GM18505 (cell line): ENCODE data around the gene ANKS1B.
"Not testable (repeated sequence)": the region's sequence is repeated elsewhere in the genome, so short reads cannot be mapped to it uniquely, and the experiment has no call there.

Source experiments
- ATAC-seq: cut with Tn5 transposase; IDR thresholded peaks from one replicate; pipeline ENCODE4 v1.9.1; 2021; ENCODE audit not compliant: unreplicated experiment
- POLR2A ChIP-seq: IDR thresholded peaks from 4 replicates; pipeline ENCODE4 v1.6.1; 2011; ENCODE audit warnings: borderline replicate concordance; ENCODE audit not compliant: insufficient read depth, insufficient read length; ENCODE audit errors: extremely low read depth

The ANKS1B gene

GRCh38 chr12:99745895-99746294 is 238.8 kb downstream of the ANKS1B start:
- no peak for ATAC-seq
- TF ChIP-seq POLR2A: no peak

- TF ChIP-seq POLR2A: no peak
- ATAC-seq: no peak
Measured at GRCh38 chr12:99745121-99745520, 239.6 kb downstream of the ANKS1B start.

GRCh38 chr12:99736760-99737269 is 247.9 kb downstream of the ANKS1B start:
- ATAC-seq: no peak
- TF ChIP-seq POLR2A: no peak

GRCh38 chr12:99732131-99732530 is 252.6 kb downstream of the ANKS1B start:
- no peak for TF ChIP-seq POLR2A
- no peak for ATAC-seq

GRCh38 chr12:99722690-99723486 is 261.8 kb downstream of the ANKS1B start:
- ATAC-seq: no peak
- TF ChIP-seq POLR2A: no peak

- ATAC-seq: no peak
- TF ChIP-seq POLR2A: no peak
Measured at GRCh38 chr12:99721715-99722275, 262.9 kb downstream of the ANKS1B start.

GRCh38 chr12:99720083-99720465 is 264.7 kb downstream of the ANKS1B start:
- ATAC-seq: not testable (repeated sequence)

- ATAC-seq: not testable (repeated sequence)
Measured at GRCh38 chr12:99719411-99720082, 265.2 kb downstream of the ANKS1B start.

GRCh38 chr12:99715841-99716510 is 268.8 kb downstream of the ANKS1B start:
- ATAC-seq: not testable (repeated sequence)

GRCh38 chr12:99714921-99715320 is 269.8 kb downstream of the ANKS1B start:
- ATAC-seq: not testable (repeated sequence)

GRCh38 chr12:99713946-99714520 is 270.7 kb downstream of the ANKS1B start:
- no peak for ATAC-seq
- TF ChIP-seq POLR2A: no peak

GRCh38 chr12:99712281-99712680 is 272.5 kb downstream of the ANKS1B start:
- no peak for TF ChIP-seq POLR2A
- ATAC-seq: no peak

GRCh38 chr12:99711246-99711645 is 273.5 kb downstream of the ANKS1B start:
- TF ChIP-seq POLR2A: no peak
- ATAC-seq: no peak
